HG02798 (cell line): ENCODE measurements around the gene OR2AE1.

Experiments
- ATAC-seq: cut with Tn5 transposase; IDR thresholded peaks from one replicate; pipeline ENCODE4 v1.9.1; 2021; ENCODE audit warnings: mild to moderate bottlenecking; ENCODE audit not compliant: unreplicated experiment, poor library complexity

The OR2AE1 gene

GRCh38 chr7:99860281-99861127, 16.3 kb downstream of the OR2AE1 start:
- ATAC-seq, result no peak

DNA sequence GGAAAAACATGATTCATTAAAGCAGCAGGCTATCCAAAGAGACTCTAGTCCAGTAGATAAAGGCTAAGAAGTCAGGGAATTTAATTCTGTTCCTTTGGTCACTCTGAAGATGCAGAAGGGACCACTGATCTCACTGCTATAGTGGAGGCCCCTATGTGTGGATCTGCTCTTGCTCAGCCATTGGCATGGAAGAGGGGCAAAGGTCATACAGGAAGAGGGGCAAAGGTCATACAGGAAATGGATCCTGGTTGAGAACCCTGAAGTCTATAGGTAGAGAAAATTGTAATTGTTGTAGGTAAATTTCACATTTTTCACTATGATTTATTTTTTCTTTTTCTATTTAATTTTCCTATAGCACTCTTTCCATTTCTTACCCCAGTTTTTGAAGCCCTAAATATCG, 21.6 kb downstream of the OR2AE1 start:
- no peak for ATAC-seq

GRCh38 chr7:99848420-99849216, 28.2 kb downstream of the OR2AE1 start:
- no peak for ATAC-seq

- ATAC-seq, result no peak
These were observed 32.5 kb downstream of the OR2AE1 start for GRCh38 chr7:99844328-99844727.

GRCh38 chr7:99843808-99844207, 33.0 kb downstream of the OR2AE1 start:
- ATAC-seq, result no peak

GRCh38 chr7:99842926-99843325, 33.9 kb downstream of the OR2AE1 start:
- ATAC-seq, result no peak

DNA sequence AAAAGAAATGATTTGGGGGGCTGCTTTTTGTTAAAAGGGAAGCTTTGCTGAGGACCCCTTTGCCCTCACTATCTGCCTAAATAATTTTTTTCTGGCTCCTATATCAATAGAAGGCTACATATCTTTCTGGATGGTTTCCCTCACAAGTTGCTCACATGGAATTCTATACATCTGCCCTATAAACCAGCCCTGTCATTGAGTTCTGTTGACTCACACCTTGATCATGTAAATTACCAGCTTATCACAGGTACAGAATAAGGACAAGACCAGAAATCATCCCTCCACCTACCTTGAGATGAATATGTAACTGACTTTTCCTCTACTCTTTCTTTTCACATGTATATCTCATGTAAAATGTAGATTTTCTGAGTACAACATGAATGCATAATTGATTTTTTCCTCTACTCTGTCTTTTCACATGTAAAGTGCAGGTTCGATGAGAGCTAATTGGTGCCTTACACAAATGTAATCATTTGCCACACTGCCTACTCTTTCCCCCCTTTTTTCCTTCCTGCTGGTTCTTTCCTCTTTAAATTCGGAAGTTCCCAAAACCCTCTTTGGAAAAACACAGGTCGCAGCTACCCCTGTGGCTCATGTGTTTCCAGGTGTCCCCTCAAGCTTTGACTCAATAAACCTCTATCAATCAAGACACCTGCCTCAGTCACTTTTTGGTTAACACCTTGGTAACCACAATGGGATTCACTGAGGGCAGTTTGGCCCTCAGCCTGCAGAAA, 36.5 kb downstream of the OR2AE1 start:
- ATAC-seq, result no peak

DNA sequence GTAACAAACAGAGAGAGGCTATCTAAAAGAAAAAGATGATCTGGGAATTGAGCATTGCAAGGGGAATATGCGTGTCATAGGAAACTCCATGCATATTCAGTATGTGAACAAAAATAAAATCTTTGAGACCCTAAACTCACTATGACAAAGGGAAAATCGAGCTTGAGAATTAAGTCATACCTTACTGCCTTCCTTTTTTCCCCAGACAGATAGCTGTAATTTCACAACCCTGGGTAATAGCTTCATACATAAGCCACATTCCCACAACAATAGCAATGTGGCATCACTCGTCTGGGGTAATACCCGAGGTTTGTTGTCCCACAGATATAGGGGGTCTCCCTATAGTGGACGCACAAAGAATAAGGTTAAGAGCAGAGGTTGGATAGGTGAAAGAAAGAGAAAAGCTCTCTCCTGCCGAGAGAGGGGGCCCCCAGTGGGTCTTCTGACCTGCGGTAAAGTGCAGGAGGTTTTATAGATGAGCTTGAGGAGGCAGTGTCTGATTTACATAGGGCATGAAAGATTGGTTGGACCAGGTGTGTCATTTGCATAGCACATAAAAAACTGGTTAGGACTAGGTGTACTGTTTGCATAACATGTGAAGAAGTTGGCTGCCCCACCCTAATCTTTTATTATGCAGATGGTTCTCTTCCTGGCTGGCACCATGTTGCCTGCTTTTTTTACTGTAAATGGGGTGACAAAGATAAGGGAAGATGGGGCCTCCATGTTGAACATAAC, 37.4 kb downstream of the OR2AE1 start:
- no peak for ATAC-seq

GRCh38 chr7:99837649-99838361, 39.0 kb downstream of the OR2AE1 start:
- peak; percentile 49 for ATAC-seq

DNA sequence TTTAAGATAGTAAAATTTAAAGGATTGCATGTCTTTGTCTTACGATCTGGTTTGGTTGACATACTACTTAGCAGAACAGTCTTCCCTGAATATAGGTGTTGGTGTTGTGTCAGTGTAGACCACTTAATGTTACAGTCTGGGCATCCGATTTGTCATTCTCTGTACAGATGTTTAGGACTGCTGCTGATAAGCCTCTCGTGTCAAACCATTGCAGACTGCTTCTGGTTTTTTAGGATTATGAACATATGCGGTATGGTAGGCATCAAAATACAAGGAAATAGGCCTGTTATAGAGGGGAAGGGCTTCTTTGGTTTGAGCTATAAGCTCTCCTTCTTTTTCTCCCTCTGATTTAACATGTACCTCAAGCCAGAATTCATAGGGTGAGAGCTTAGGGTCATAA, 41.6 kb downstream of the OR2AE1 start:
- ATAC-seq, result no peak

DNA sequence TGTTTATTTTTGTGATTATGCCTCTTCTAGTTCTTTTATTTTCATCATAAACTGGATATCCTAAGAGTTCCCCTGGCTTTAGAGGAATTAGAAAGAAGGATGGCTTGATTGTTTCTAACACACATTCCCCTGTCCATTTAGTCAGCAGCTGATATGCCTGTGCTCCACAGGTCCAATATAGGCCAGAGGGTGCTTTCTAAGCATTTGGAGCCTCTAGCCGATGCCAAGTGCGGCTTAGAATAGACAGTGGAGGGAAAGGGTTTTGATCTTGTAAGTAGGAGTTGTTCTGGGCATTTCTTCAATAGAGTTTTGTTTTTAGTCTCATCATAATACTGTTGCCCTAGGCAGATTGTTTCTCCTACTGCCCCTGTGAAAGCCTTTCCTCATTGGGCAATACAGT, 42.5 kb downstream of the OR2AE1 start:
- ATAC-seq, result no peak

DNA sequence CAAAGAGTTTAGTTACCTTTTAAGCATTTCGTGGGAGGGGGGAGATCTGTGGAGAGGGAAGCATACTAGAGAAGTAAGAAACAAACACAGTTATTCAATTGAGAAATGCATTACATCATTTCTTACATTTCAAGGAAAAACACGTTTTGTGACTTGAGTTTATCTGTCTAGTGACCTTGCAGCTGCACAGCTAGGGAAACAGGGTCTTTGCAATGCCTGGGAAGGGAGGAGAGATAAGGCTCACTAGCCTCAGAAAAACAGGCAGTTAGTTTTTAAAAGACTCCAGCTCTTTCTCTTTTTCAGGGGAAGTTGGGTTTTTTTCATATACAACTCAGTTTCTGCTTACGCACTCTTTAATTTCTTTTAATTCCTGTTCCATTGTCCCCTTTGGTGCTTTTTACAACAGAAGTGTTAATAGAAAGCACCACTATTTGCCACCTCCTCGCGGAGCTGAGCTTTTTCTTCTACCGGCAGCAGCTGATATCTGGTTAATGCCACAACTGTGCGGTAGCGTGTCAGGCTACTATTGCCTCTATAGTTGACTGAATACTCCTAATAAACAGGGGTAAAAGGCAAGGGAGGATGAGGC, 43.5 kb downstream of the OR2AE1 start:
- ATAC-seq, result no peak

DNA sequence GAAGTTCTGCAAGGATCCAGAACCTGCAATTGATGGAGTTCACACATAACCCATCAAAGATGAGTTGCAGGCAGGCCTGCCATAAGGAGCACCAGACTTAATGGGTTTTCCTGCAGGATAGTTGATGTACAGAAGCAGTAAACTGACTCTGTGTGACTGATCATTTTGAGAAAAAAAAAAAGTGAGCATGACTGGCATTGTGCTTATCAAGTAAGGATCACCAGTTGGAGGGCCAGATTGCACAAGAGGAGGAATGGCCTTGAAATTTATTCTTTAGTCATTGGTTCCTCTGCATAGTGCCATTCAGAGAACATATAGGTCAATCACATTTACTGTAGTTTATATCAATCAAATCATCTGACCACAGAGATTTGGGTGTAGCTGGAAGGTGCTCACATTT, 45.2 kb downstream of the OR2AE1 start:
- ATAC-seq, result no peak

GRCh38 chr7:99829524-99830160, 47.2 kb downstream of the OR2AE1 start:
- no peak for ATAC-seq

DNA sequence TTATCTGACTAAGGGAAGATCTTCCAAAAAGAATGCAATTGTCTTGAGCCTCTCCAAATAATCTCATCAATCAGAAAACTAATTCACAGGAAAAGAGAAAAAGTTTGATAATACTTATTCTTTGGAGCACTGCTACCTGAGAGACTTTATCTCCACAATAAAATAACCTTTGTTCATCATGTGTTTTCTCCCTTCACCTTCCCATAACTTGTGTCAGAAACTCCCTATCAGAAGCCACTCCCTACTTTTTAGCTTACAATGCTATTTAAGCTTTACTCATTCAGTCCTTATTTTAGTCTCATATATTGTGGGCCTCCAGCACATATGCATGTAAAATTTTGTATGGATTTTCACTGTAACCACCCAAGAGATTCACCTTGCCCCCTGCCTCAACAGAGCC, 48.0 kb downstream of the OR2AE1 start:
- no peak for ATAC-seq

- no peak for ATAC-seq
These were observed 49.6 kb downstream of the OR2AE1 start for GRCh38 chr7:99827040-99827778.
